Measurements from ENCODE around the gene HECTD4.

HECTD4 gene

GRCh38 chr12:112169161-112169872 is 212.9 kb downstream of the HECTD4 start:
- H3K9me3 ChIP-seq (ENCODE audit: control insufficient read depth, insufficient read depth, low read length): no peaks in the 10 kb centered on the region

GRCh38 chr12:112168561-112168971 is 213.7 kb downstream of the HECTD4 start:
- TF ChIP-seq EZH2phosphoT487 (IDR thresholded peaks at IDR 0.05; ENCODE audit: borderline replicate concordance, low read length): no peak
- TF ChIP-seq, protein P1, sequence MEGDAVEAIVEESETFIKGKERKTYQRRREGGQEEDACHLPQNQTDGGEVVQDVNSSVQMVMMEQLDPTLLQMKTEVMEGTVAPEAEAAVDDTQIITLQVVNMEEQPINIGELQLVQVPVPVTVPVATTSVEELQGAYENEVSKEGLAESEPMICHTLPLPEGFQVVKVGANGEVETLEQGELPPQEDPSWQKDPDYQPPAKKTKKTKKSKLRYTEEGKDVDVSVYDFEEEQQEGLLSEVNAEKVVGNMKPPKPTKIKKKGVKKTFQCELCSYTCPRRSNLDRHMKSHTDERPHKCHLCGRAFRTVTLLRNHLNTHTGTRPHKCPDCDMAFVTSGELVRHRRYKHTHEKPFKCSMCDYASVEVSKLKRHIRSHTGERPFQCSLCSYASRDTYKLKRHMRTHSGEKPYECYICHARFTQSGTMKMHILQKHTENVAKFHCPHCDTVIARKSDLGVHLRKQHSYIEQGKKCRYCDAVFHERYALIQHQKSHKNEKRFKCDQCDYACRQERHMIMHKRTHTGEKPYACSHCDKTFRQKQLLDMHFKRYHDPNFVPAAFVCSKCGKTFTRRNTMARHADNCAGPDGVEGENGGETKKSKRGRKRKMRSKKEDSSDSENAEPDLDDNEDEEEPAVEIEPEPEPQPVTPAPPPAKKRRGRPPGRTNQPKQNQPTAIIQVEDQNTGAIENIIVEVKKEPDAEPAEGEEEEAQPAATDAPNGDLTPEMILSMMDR (IDR thresholded peaks at IDR 0.05; ENCODE audit: low read depth, low read length, poor library complexity, severe bottlenecking): no peak
- H3K4me3 ChIP-seq (ENCODE audit: low read length): no peak overlapping the region
- H3K9me3 ChIP-seq (ENCODE audit: control insufficient read depth, insufficient read depth, low read length): no peaks in the 10 kb centered on the region
- peaks cover 4% of the 10 kb centered on the region for H3K36me3 ChIP-seq (ENCODE audit: control insufficient read depth, low read length)
- no peaks in the 10 kb centered on the region for H4K20me1 ChIP-seq (ENCODE audit: control insufficient read depth, insufficient read depth, low read depth, low read length)
- H3K4me1 ChIP-seq (ENCODE audit: control insufficient read depth, low read length): no peaks in the 10 kb centered on the region
- H3K79me2 ChIP-seq (ENCODE audit: control insufficient read depth, low read length): no peaks in the 10 kb centered on the region
- no peak overlapping the region for H3K27ac ChIP-seq (ENCODE audit: low read depth, low read length)
- H3F3A ChIP-seq (ENCODE audit: control insufficient read depth, insufficient read depth): no peaks in the 10 kb centered on the region
- no peak overlapping the region for H3K4me2 ChIP-seq (ENCODE audit: low read length)
- no peaks in the 10 kb centered on the region for H3K27me3 ChIP-seq (ENCODE audit: control insufficient read depth, low read length)
- no peaks in the 10 kb centered on the region for H3K9me2 ChIP-seq (replicated peaks; ENCODE audit: control insufficient read depth, low read length)

More at GRCh38 chr12:112169161-112169872, 212.9 kb downstream of the HECTD4 start:
- H3F3A ChIP-seq (ENCODE audit: control insufficient read depth, insufficient read depth): no peaks in the 10 kb centered on the region
- H3K79me2 ChIP-seq (ENCODE audit: control insufficient read depth, low read length): no peaks in the 10 kb centered on the region
- no peak overlapping the region for H3K27ac ChIP-seq (ENCODE audit: low read depth, low read length)
- no peak overlapping the region for H3K4me3 ChIP-seq (ENCODE audit: low read length)
- no peaks in the 10 kb centered on the region for H3K4me1 ChIP-seq (ENCODE audit: control insufficient read depth, low read length)
- H3K36me3 ChIP-seq (ENCODE audit: control insufficient read depth, low read length): peaks cover 4% of the 10 kb centered on the region
- no peaks in the 10 kb centered on the region for H4K20me1 ChIP-seq (ENCODE audit: control insufficient read depth, insufficient read depth, low read depth, low read length)
- H3K27me3 ChIP-seq (ENCODE audit: control insufficient read depth, low read length): no peaks in the 10 kb centered on the region
- H3K9me2 ChIP-seq (replicated peaks; ENCODE audit: control insufficient read depth, low read length): no peaks in the 10 kb centered on the region
- TF ChIP-seq, protein P1 (IDR thresholded peaks at IDR 0.05; ENCODE audit: low read depth, low read length, poor library complexity, severe bottlenecking): no peak
- no peak for TF ChIP-seq EZH2phosphoT487 (IDR thresholded peaks at IDR 0.05; ENCODE audit: borderline replicate concordance, low read length)
- no peak overlapping the region for H3K4me2 ChIP-seq (ENCODE audit: low read length)

DNA sequence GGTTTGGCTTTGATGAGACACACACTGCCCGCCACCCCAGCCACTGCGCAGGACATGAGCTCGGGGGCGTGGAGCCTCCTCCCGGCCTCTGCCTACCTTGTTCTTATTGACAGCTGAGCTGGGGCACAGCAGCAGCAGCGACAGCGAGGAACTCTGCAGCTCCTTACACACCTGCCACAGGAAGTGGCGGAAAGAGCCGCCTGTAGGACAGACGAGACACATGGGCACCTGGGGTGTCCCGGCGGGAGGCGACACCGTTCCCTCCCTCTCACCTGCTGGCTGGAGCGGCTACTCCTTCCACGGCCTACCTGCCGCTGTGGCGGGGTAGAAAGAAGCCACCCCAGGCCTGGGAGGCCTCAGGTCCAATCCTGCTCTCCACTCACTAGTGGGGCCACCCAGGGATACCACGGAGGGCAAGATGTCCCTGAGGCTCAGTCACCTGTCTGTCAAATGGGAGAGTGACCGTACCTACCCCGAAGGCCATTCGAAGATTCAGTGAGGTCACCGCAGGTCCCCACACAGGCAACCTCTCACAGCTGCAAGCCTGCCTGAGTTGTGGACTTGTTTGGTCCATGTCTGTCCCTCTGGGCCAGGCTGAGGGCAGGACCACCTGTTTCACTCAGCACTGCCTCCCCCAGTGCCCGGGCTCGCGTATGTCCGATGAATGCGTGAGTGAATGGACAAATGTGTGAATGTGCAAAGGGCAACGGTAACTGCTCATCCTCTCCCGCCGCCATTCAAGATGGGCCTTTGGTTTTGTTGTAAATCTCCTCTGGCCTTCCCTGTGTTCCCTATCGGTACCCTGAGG is 214.3 kb downstream of the HECTD4 start:
- H4K20me1 ChIP-seq (ENCODE audit: control insufficient read depth, insufficient read depth, low read depth, low read length): no peaks in the 10 kb centered on the region
- no peaks in the 10 kb centered on the region for H3K79me2 ChIP-seq (ENCODE audit: control insufficient read depth, low read length)
- no peak overlapping the region for H3K27ac ChIP-seq (ENCODE audit: low read depth, low read length)
- peaks cover 6% of the 10 kb centered on the region for H3K36me3 ChIP-seq (ENCODE audit: control insufficient read depth, low read length)
- no peak for TF ChIP-seq EZH2phosphoT487 (IDR thresholded peaks at IDR 0.05; ENCODE audit: borderline replicate concordance, low read length)
- TF ChIP-seq, protein P1 (IDR thresholded peaks at IDR 0.05; ENCODE audit: low read depth, low read length, poor library complexity, severe bottlenecking): no peak
- H3K4me1 ChIP-seq (ENCODE audit: control insufficient read depth, low read length): no peaks in the 10 kb centered on the region
- H3F3A ChIP-seq (ENCODE audit: control insufficient read depth, insufficient read depth): no peaks in the 10 kb centered on the region
- no peaks in the 10 kb centered on the region for H3K9me2 ChIP-seq (replicated peaks; ENCODE audit: control insufficient read depth, low read length)
- H3K27me3 ChIP-seq (ENCODE audit: control insufficient read depth, low read length): no peaks in the 10 kb centered on the region
- no peaks in the 10 kb centered on the region for H3K9me3 ChIP-seq (ENCODE audit: control insufficient read depth, insufficient read depth, low read length)
- H3K4me3 ChIP-seq (ENCODE audit: low read length): no peak overlapping the region
- no peak overlapping the region for H3K4me2 ChIP-seq (ENCODE audit: low read length)
